Upper lobe of left lung (tissue), 6 donors: ENCODE measurements around the gene AANAT. TPM values are rescaled to one million over a fixed set of nuclear protein-coding genes. Genes with fewer than 3 reads are reported as not detected.

ENCODE experiments used
- ATAC-seq, 2 donors: fragments of 200-7000 bp; cut with Tn5 transposase; one replicate each; pipeline ENCODE4 v1.9.1; 2022; ENCODE audit warnings: mild to moderate bottlenecking in 2 of 2, moderate library complexity in 2 of 2; ENCODE audit not compliant: low FRiP score in 2 of 2
- DNase-seq, 2 donors: peaks; one replicate each; pipeline ENCODE4 v3.0.0-alpha.2; 2019 to 2020
- H3K27ac ChIP-seq, 4 donors: fragments of 200-600 bp; sonication (generic); one replicate each; pipeline ENCODE4 v1.5.1; 2016 to 2019
- H3K27me3 ChIP-seq, 4 donors: fragments of 200-600 bp; sonication (generic); one replicate each; pipeline ENCODE4 v1.5.1; 2017 to 2019
- H3K36me3 ChIP-seq, 4 donors: fragments of 200-600 bp; sonication (generic); one replicate each; pipeline ENCODE4 v1.5.1; 2016 to 2019
- H3K4me1 ChIP-seq, 4 donors: fragments of 200-600 bp; sonication (generic); one replicate each; pipeline ENCODE4 v1.5.1; 2018 to 2019
- H3K4me3 ChIP-seq, 4 donors: fragments of 200-600 bp; sonication (generic); one replicate each; pipeline ENCODE4 v1.5.1; 2017 to 2019; ENCODE audit warnings: mild to moderate bottlenecking in 2 of 4, moderate library complexity in 1 of 4
- H3K9me3 ChIP-seq, 4 donors: fragments of 200-600 bp; sonication (generic); one replicate each; pipeline ENCODE4 v1.5.1; 2018 to 2019
- EP300 ChIP-seq, 4 donors: sonication (generic); formaldehyde crosslinking; IDR thresholded peaks; one replicate each; pipeline ENCODE4 v1.5.1; 2017; ENCODE audit warnings: antibody characterized with exemption in 4 of 4, control low read depth in 2 of 4
- POLR2A ChIP-seq, 4 donors: fragments of 450-650 bp; IDR thresholded peaks; one replicate each; pipeline ENCODE4 v1.5.1; 2016 to 2017; ENCODE audit warnings: antibody characterized with exemption in 4 of 4, mild to moderate bottlenecking in 2 of 4
- POLR2AphosphoS5 ChIP-seq, 2 donors: sonication (generic); formaldehyde crosslinking; IDR thresholded peaks; one replicate each; pipeline ENCODE4 v1.5.1; 2017; ENCODE audit warnings: antibody characterized with exemption in 2 of 2
- WGBS, 2 donors: methylation state at CpG; one replicate each; pipeline ENCODE4 v1.1.5; 2017 to 2018; 5-methylcytosine and 5-hydroxymethylcytosine counted together
- total RNA-seq, 6 donors: library from RNA; depleted of rRNA in 4 of 6; stranded (reverse); fragments of >200 nt in 4 of 6; gene quantifications; one replicate each; pipeline versions ENCODE4 v1.1.0 to v1.2.1, GENCODE V29; 2016 to 2021
- TF ChIP-seq, protein P1 (sequence below), 6 experiments: fragments of 450-650 bp in 4 of 6; fragments of 200-600 bp in 2 of 6; sonication (generic) in 2 of 6; IDR thresholded peaks; one replicate each; pipeline ENCODE4 v1.5.1; 2016 to 2019; ENCODE audit warnings: antibody characterized with exemption in 6 of 6
- donor health status: DM: no; HTN: no; CAD: no; lungs with moderate emphysema.
- donor health status: DM: no; HTN: yes; CAD: no; lungs with severe emphysema.

AANAT gene
- total RNA-seq, 6 donors from 2014 or later: not detected

DNA sequence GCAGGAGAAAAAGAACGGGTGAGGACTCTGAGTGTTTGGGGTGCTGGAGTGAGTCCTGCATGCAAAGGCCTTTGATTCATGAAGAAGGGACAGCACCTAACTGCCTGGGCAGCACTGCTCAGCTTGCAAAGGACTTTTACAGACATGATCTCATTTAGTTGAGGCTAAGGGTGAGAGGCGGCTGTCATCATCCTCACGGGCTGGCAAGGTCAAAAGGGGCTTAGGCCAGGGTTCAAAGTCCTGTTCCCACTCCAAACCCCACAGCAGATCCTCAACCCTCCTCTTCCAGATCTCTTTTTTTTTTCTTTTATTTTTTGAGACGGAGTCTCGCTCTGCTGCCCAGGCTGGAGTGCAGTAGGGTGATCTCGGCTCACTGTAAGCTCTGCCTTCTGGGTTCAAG is 29.1 kb downstream of the AANAT start:
- H3K27me3 ChIP-seq: no peaks in the 10 kb centered on the region
- H3K9me3 ChIP-seq: no peaks in the 10 kb centered on the region
- peaks cover 70 to 89% (median 81%) of the 10 kb centered on the region in 4 donors for H3K4me1 ChIP-seq
- no peak for ATAC-seq
- no peak for DNase-seq
- WGBS, 2 donors: 89 to 92% methylated on average over 6 of the region's 6 CpGs
- H3K27ac ChIP-seq: peak overlapping the region in 2 of 4 donors; percentile 35 to 91
- TF ChIP-seq, protein P1, sequence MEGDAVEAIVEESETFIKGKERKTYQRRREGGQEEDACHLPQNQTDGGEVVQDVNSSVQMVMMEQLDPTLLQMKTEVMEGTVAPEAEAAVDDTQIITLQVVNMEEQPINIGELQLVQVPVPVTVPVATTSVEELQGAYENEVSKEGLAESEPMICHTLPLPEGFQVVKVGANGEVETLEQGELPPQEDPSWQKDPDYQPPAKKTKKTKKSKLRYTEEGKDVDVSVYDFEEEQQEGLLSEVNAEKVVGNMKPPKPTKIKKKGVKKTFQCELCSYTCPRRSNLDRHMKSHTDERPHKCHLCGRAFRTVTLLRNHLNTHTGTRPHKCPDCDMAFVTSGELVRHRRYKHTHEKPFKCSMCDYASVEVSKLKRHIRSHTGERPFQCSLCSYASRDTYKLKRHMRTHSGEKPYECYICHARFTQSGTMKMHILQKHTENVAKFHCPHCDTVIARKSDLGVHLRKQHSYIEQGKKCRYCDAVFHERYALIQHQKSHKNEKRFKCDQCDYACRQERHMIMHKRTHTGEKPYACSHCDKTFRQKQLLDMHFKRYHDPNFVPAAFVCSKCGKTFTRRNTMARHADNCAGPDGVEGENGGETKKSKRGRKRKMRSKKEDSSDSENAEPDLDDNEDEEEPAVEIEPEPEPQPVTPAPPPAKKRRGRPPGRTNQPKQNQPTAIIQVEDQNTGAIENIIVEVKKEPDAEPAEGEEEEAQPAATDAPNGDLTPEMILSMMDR (IDR thresholded peaks at IDR 0.05): no peak
- TF ChIP-seq POLR2AphosphoS5 (IDR thresholded peaks at IDR 0.05): no peak
- TF ChIP-seq POLR2A (IDR thresholded peaks at IDR 0.05): no peak
- TF ChIP-seq EP300 (IDR thresholded peaks at IDR 0.05): no peak
- H3K4me3 ChIP-seq: no peak overlapping the region
- no peaks in the 10 kb centered on the region for H3K36me3 ChIP-seq

DNA sequence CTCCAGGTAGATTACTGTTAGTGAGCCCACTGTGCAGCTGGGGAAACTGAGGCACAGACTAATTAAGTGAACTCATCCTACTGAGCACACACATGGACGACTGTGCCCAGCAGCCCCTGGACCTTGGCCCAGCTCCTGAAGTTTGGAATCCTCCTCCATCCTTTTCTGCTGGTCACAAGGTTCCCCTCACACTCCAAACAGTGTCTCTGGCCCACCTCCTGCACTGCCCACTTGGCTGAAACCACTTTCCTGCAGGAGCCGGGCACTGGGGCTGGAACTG is 30.2 kb downstream of the AANAT start:
- WGBS, 2 donors: 31 to 45% methylated on average over 2 of the region's 2 CpGs
- peak overlapping the region in 3 of 4 donors; percentile 9 to 74 (median 14) for H3K4me3 ChIP-seq
- H3K27ac ChIP-seq: peak overlapping the region; percentile 91 to 95 (median 94)
- no peak for TF ChIP-seq EP300 (IDR thresholded peaks at IDR 0.05)
- TF ChIP-seq POLR2AphosphoS5 (IDR thresholded peaks at IDR 0.05): no peak
- TF ChIP-seq, protein P1 (IDR thresholded peaks at IDR 0.05): no peak
- TF ChIP-seq POLR2A (IDR thresholded peaks at IDR 0.05): no peak
- no peaks in the 10 kb centered on the region for H3K27me3 ChIP-seq
- H3K36me3 ChIP-seq: no peaks in the 10 kb centered on the region
- no peak for ATAC-seq
- H3K4me1 ChIP-seq: peaks cover 66 to 84% (median 77%) of the 10 kb centered on the region in 4 donors
- H3K9me3 ChIP-seq: no peaks in the 10 kb centered on the region
- DNase-seq: no peak

DNA sequence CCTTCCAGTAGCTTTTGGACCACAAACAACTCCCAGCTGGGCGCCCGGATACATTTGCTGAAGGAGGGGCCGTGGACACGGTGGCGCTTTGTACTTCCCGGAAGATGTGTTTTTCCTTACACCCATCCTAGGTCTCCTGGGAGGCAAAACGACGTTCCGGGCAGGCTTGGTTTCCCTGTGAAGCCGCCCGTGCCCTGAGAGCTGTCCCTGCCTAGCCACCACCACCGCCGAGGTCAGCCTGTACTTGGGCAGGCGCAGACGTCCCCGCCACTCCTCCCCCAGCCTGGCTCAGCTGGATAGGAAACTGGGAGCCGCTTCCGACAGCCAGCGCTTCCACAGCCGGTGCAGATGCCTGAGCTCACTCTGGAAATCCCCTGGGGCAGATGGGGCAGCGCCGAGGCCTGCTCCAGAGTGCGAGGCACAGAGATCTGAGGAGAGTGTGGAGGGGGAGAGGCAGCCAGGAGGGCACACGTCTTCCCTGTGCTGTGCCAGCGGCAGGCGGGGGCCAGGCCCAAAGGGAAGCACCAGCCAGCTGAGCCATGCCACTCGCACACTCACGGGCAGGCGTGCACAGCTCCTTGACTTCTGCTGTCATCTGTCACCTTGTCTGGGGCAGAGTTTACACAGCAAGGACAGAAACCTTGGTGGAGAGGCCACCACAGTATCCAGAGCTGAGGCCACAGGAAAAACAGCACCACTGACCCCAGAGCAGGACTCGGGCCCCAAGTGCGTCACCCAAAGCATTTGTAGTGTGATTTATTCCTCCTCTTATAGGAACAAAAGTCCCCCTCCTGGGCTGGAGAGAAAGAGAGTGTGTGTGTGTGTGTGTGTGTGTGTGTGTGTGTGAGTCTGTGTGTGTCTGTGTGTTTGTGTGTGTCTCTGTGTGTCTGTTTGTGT is 30.8 kb downstream of the AANAT start:
- H3K9me3 ChIP-seq: no peaks in the 10 kb centered on the region
- ATAC-seq: peak; percentile 34 to 62
- DNase-seq: peak; percentile 84 to 88
- peak overlapping the region in 3 of 4 donors; percentile 9 to 74 (median 14) for H3K4me3 ChIP-seq
- WGBS, 2 donors: 40 to 45% methylated on average over 12 to 31 of the region's 31 CpGs
- peaks cover 60 to 79% (median 72%) of the 10 kb centered on the region in 4 donors for H3K4me1 ChIP-seq
- H3K27ac ChIP-seq: peak overlapping the region; percentile 91 to 95 (median 94)
- H3K27me3 ChIP-seq: no peaks in the 10 kb centered on the region
- no peaks in the 10 kb centered on the region for H3K36me3 ChIP-seq
- TF ChIP-seq EP300 (IDR thresholded peaks at IDR 0.05) (no peak), POLR2AphosphoS5 (IDR thresholded peaks at IDR 0.05) (peak; percentile 62 to 86), POLR2A (IDR thresholded peaks at IDR 0.05) (peak in 2 of 4 donors; percentile 46 to 75)

DNA sequence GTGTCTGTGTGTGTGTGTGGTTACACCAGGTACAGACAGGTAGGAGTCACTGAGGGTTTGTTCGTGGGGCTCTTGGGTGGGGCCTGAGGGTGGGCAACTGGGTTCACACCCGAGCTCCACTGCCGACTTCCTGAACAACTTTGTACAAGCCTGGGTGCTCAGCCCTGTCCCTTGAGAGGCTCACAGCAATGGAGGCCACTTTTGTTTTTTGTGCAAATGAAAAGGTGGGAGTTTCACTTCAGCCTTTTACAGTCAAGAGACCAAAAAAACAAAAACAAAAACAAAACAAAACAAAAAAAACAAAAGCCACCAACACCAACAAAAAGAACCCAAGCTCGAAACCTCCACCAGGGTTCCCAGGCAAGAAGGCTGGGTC is 31.5 kb downstream of the AANAT start:
- ATAC-seq (no peak), DNase-seq (no peak)
- H3K9me3 ChIP-seq: no peaks in the 10 kb centered on the region
- no peaks in the 10 kb centered on the region for H3K27me3 ChIP-seq
- peak overlapping the region in 2 of 4 donors; percentile 74 to 82 for H3K4me3 ChIP-seq
- WGBS, 2 donors: 35 to 50% methylated on average over 4 of the region's 4 CpGs
- peak overlapping the region; percentile 91 to 95 (median 94) for H3K27ac ChIP-seq
- H3K4me1 ChIP-seq: peaks cover 53 to 72% (median 66%) of the 10 kb centered on the region in 4 donors
- H3K36me3 ChIP-seq: no peaks in the 10 kb centered on the region
- TF ChIP-seq EP300 (IDR thresholded peaks at IDR 0.05): no peak
- TF ChIP-seq, protein P1 (IDR thresholded peaks at IDR 0.05): no peak
- TF ChIP-seq POLR2A (IDR thresholded peaks at IDR 0.05): no peak
- no peak for TF ChIP-seq POLR2AphosphoS5 (IDR thresholded peaks at IDR 0.05)

DNA sequence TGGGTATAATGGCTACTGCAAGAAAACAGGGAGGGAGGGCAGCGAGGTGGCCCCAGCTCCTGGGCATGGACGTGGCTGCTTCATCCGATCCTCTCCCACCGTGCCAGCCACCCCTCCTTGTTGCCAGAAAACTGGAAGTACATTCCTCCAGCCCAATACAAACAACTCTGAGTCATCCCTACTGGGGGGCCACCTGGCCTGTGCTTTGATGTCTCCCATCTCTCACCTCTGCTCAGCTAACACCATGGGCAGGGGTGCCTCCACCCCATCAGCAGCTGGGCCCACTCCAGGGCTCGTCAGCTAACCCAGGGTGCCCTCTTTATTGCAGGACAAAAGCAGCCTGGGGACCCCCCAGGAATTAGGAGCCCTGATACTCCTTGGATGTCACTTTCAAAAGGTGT is 31.9 kb downstream of the AANAT start:
- Histone ChIP-seq H3K9me3 (no peaks in the 10 kb centered on the region), H3K27ac (peak overlapping the region; percentile 91 to 95 (median 94)), H3K27me3 (no peaks in the 10 kb centered on the region), H3K4me1 (peaks cover 49 to 69% (median 62%) of the 10 kb centered on the region in 4 donors), H3K36me3 (no peaks in the 10 kb centered on the region), H3K4me3 (peak overlapping the region in 3 of 4 donors; percentile 74 to 82 (median 75))
- DNase-seq (no peak), ATAC-seq (no peak)
- TF ChIP-seq POLR2AphosphoS5 (IDR thresholded peaks at IDR 0.05): no peak
- TF ChIP-seq POLR2A (IDR thresholded peaks at IDR 0.05): peak in 1 of 4 donors; percentile 14
- WGBS, 2 donors: 61 to 77% methylated on average over 5 of the region's 5 CpGs
